HCT116 (cell line): ENCODE data around the gene CAPSL. TPM values are rescaled to one million over a fixed set of nuclear protein-coding genes. Genes with fewer than 3 reads are reported as not detected.

Experiments
- ATAC-seq: fragments of 200-7000 bp; cut with Tn5 transposase; 2 replicates; pipeline ENCODE4 v1.9.1; 2020; ENCODE audit warnings: mild to moderate bottlenecking, moderate library complexity
- BruUV-seq: library from RNA; stranded (reverse); fragments of 400-500 nt; replicated peaks from 2 replicates; lab custom pipeline; 2021; lab: Mats Ljungman, UMichigan
- CTCF ChIA-PET: fragments of 300-600 bp; sonication (Branson Sonifier 250); formaldehyde crosslinking; loops from one replicate; lab custom pipeline; 2021; ENCODE audit warnings: antibody characterized with exemption; lab: Charles Lee
- POLR2A ChIA-PET: fragments of 300-600, 350-600 bp; sonication (Branson Sonifier 250); formaldehyde crosslinking; loops from one replicate; lab custom pipeline; 2021; ENCODE audit warnings: antibody characterized with exemption; lab: Charles Lee
- RAD21 ChIA-PET, 2 experiments: fragments of 300-600 bp; sonication (Branson Sonifier 250); formaldehyde crosslinking; loops; one replicate each; lab custom pipeline; 2023; ENCODE audit warnings: low total read pairs in 2 of 2; ENCODE audit not compliant: uncharacterized antibody in 2 of 2, unreplicated experiment in 2 of 2, low non-redundant PET in 1 of 2; lab: Charles Lee
- DNase-seq: peaks from one replicate; pipeline ENCODE4 v3.0.0-alpha.2; 2010; ENCODE audit warnings: low read depth, low spot score
- H2AFZ ChIP-seq: fragments of 200-600 bp; shearing (Covaris generic), sonication (generic); 2 replicates; pipeline ENCODE4 v1.6.1; 2017; ENCODE audit warnings: low read depth, mixed run types, mixed read lengths, antibody characterized with exemption, low read length; ENCODE audit not compliant: poor library complexity, severe bottlenecking
- H3K27ac ChIP-seq: 2 replicates; pipeline ENCODE4 v1.5.1; 2012; ENCODE audit warnings: low read depth, low read length
- H3K27me3 ChIP-seq: fragments of 200-600 bp; sonication (generic); 2 replicates; pipeline ENCODE4 v1.6.1; 2016; ENCODE audit warnings: mixed run types, low read length, mixed read lengths; ENCODE audit not compliant: insufficient read depth
- H3K36me3 ChIP-seq, 2 experiments: fragments of 200-500 bp in 1 of 2; fragments of 200-600 bp in 1 of 2; sonication (Bioruptor generic) in 1 of 2; sonication (generic) in 1 of 2; 2 replicates each; pipeline versions ENCODE4 v1.5.1 to v1.6.1; 2014 to 2016; ENCODE audit warnings: low read length in 2 of 2, inconsistent platforms in 1 of 2, mixed read lengths in 1 of 2, mixed run types in 1 of 2; ENCODE audit not compliant: insufficient read depth in 2 of 2, control insufficient read depth in 1 of 2
- H3K4me1 ChIP-seq, 2 experiments: fragments of 200-600 bp in 1 of 2; sonication (generic) in 1 of 2; 2 replicates each; pipeline versions ENCODE4 v1.5.1 to v1.6.1; 2012 to 2017; ENCODE audit warnings: low read length in 2 of 2, inconsistent platforms in 1 of 2, mild to moderate bottlenecking in 1 of 2, mixed read lengths in 1 of 2, mixed run types in 1 of 2, moderate library complexity in 1 of 2; ENCODE audit not compliant: insufficient read depth in 2 of 2, control insufficient read depth in 1 of 2
- H3K4me2 ChIP-seq: fragments of 200-600 bp; sonication (generic); 2 replicates; pipeline ENCODE4 v1.6.1; 2017; ENCODE audit warnings: mixed run types, low read length, mixed read lengths
- H3K4me3 ChIP-seq, 2 experiments: fragments of 200-600 bp in 1 of 2; sonication (generic) in 1 of 2; replicated peaks in 1 of 2; 2 replicates each; pipeline ENCODE4 v1.5.1; 2011 to 2016; ENCODE audit warnings: low read length in 2 of 2, control low read depth in 1 of 2, low read depth in 1 of 2, mild to moderate bottlenecking in 1 of 2, mixed read lengths in 1 of 2, mixed run types in 1 of 2
- H3K79me2 ChIP-seq: fragments of 200-600 bp; sonication (generic); 2 replicates; pipeline ENCODE4 v1.6.1; 2017; ENCODE audit warnings: mild to moderate bottlenecking, mixed run types, low read length, moderate library complexity, mixed read lengths; ENCODE audit not compliant: insufficient read depth
- H3K9ac ChIP-seq: fragments of 200-600 bp; sonication (generic); 2 replicates; pipeline ENCODE4 v1.6.1; 2016; ENCODE audit warnings: low read length, mixed read lengths
- H3K9me2 ChIP-seq: fragments of 200-600 bp; sonication (generic), shearing (Covaris generic); 2 replicates; pipeline ENCODE4 v1.6.1; 2017; ENCODE audit warnings: mixed run types, mild to moderate bottlenecking, moderate library complexity; ENCODE audit not compliant: insufficient read depth
- H3K9me3 ChIP-seq, 2 experiments: fragments of 200-500 bp in 1 of 2; fragments of 200-600 bp in 1 of 2; sonication (Bioruptor generic) in 1 of 2; sonication (generic) in 1 of 2; 2 replicates each; pipeline ENCODE4 v1.6.1; 2014 to 2017; ENCODE audit warnings: low read length in 2 of 2, mixed read lengths in 2 of 2, inconsistent platforms in 1 of 2, low read depth in 1 of 2, mild to moderate bottlenecking in 1 of 2, mixed run types in 1 of 2, moderate library complexity in 1 of 2; ENCODE audit not compliant: control insufficient read depth in 1 of 2, insufficient read depth in 1 of 2
- H4K20me1 ChIP-seq: fragments of 200-600 bp; sonication (generic), shearing (Covaris generic); 2 replicates; pipeline ENCODE4 v1.6.1; 2017; ENCODE audit warnings: mixed run types, mild to moderate bottlenecking, moderate library complexity; ENCODE audit not compliant: insufficient read depth
- ELF1 ChIP-seq: IDR thresholded peaks from 2 replicates; pipeline ENCODE4 v1.6.1; 2012; ENCODE audit warnings: low read depth, borderline replicate concordance
- FOSL1 ChIP-seq: IDR thresholded peaks from 2 replicates; pipeline ENCODE4 v1.6.1; 2012; ENCODE audit warnings: low read depth
- POLR2A ChIP-seq: IDR thresholded peaks from 2 replicates; pipeline ENCODE4 v1.7.0; 2011; ENCODE audit warnings: borderline replicate concordance; ENCODE audit not compliant: insufficient read depth, insufficient read length; ENCODE audit errors: extremely low read depth
- SRF ChIP-seq: IDR thresholded peaks from 2 replicates; pipeline ENCODE4 v1.6.1; 2012; ENCODE audit warnings: low read depth
- YY1 ChIP-seq: IDR thresholded peaks from 2 replicates; pipeline ENCODE4 v1.6.1; 2011; ENCODE audit warnings: low read length, low read depth, moderate library complexity, mild to moderate bottlenecking; ENCODE audit not compliant: insufficient replicate concordance; ENCODE audit errors: extremely low read depth
- intact Hi-C: fragments of 100-400 bp; cut with micrococcal nuclease; formaldehyde crosslinking; loops from 2 replicates; pipeline ENCODE4 v1.10.0; 2022
- total RNA-seq: library from RNA; stranded (reverse); gene quantifications from one replicate; pipeline ENCODE4 v1.2.1, GENCODE V29; 2021; ENCODE audit not compliant: unreplicated experiment
- TF ChIP-seq, protein P1 (sequence below): IDR thresholded peaks from 2 replicates; pipeline ENCODE4 v1.6.1; 2012; ENCODE audit warnings: low read depth
- TF ChIP-seq, protein P2 (sequence below): IDR thresholded peaks from 2 replicates; pipeline ENCODE4 v1.6.1; 2011; ENCODE audit warnings: mild to moderate bottlenecking, low read length, moderate library complexity; ENCODE audit not compliant: insufficient replicate concordance; ENCODE audit errors: extremely low read depth

CAPSL gene
- total RNA-seq, 1 experiment from 2014 or later = not detected

DNA sequence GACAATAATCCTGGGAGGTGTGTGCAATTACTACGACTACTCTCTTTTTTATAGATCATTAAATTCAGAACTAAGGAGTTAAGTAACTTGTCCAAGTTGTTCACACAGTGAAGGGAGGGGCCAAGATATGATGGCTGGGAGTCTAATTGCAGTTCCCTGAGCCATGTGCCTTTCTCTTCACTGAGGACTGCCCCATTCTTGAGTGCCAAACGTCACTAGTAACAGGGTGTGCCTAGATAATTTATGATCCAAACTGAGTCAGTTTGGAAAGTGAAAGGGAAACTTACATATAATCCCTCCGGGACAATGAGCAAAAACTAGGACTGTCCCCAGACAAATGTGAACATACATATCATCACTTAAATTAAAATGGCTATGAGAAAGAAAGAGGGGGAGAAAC lies 61.5 kb downstream of the CAPSL start:
- Histone ChIP-seq H2AFZ (no peak overlapping the region), H3K4me3 (no peak overlapping the region), H3K4me2 (no peak overlapping the region), H3K36me3 (no peaks in the 10 kb centered on the region), H3K79me2 (no peaks in the 10 kb centered on the region), H3K9me3 (no peaks in the 10 kb centered on the region), H3K27me3 (peaks cover 6% of the 10 kb centered on the region; the same call in 1 of the 2 replicates), H3K9me2 (no peaks in the 10 kb centered on the region), H3K9ac (no peak overlapping the region), H4K20me1 (no peaks in the 10 kb centered on the region), H3K27ac (no peak overlapping the region), H3K4me1 (no peaks in the 10 kb centered on the region; a peak in 1 of 4 replicates)
- no TSS peak for BruUV-seq
- DNase-seq = no peak
- RAD21 ChIA-PET = no interaction called here
- POLR2A ChIA-PET = no interaction called here
- no peak for ATAC-seq
- CTCF ChIA-PET = no interaction called here
- intact Hi-C loops = no loop called here
- TF ChIP-seq, protein P1, sequence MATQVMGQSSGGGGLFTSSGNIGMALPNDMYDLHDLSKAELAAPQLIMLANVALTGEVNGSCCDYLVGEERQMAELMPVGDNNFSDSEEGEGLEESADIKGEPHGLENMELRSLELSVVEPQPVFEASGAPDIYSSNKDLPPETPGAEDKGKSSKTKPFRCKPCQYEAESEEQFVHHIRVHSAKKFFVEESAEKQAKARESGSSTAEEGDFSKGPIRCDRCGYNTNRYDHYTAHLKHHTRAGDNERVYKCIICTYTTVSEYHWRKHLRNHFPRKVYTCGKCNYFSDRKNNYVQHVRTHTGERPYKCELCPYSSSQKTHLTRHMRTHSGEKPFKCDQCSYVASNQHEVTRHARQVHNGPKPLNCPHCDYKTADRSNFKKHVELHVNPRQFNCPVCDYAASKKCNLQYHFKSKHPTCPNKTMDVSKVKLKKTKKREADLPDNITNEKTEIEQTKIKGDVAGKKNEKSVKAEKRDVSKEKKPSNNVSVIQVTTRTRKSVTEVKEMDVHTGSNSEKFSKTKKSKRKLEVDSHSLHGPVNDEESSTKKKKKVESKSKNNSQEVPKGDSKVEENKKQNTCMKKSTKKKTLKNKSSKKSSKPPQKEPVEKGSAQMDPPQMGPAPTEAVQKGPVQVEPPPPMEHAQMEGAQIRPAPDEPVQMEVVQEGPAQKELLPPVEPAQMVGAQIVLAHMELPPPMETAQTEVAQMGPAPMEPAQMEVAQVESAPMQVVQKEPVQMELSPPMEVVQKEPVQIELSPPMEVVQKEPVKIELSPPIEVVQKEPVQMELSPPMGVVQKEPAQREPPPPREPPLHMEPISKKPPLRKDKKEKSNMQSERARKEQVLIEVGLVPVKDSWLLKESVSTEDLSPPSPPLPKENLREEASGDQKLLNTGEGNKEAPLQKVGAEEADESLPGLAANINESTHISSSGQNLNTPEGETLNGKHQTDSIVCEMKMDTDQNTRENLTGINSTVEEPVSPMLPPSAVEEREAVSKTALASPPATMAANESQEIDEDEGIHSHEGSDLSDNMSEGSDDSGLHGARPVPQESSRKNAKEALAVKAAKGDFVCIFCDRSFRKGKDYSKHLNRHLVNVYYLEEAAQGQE = no peak
- TF ChIP-seq ELF1 = no peak
- TF ChIP-seq, protein P2, sequence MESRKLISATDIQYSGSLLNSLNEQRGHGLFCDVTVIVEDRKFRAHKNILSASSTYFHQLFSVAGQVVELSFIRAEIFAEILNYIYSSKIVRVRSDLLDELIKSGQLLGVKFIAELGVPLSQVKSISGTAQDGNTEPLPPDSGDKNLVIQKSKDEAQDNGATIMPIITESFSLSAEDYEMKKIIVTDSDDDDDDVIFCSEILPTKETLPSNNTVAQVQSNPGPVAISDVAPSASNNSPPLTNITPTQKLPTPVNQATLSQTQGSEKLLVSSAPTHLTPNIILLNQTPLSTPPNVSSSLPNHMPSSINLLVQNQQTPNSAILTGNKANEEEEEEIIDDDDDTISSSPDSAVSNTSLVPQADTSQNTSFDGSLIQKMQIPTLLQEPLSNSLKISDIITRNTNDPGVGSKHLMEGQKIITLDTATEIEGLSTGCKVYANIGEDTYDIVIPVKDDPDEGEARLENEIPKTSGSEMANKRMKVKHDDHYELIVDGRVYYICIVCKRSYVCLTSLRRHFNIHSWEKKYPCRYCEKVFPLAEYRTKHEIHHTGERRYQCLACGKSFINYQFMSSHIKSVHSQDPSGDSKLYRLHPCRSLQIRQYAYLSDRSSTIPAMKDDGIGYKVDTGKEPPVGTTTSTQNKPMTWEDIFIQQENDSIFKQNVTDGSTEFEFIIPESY = no peak
- no peak for TF ChIP-seq SRF
- TF ChIP-seq FOSL1 = no peak
- no peak for TF ChIP-seq POLR2A
- TF ChIP-seq YY1 = no peak
